Caco-2 (cell line): ENCODE data around the gene DRD2. TPM values are rescaled to one million over a fixed set of nuclear protein-coding genes. Genes with fewer than 3 reads are reported as not detected.
"Not testable (repeated sequence)": the region's sequence is repeated elsewhere in the genome, so short reads cannot be mapped to it uniquely, and the experiment has no call there.

Experiments
- Bru-seq: library from RNA; stranded (reverse); fragments of 400-500 nt; gene quantifications from one replicate; lab custom pipeline; 2021; lab: Mats Ljungman, UMichigan
- BruChase-seq, 2 experiments: library from RNA; stranded (reverse); fragments of 400-500 nt; gene quantifications; one replicate each; lab custom pipeline; 2021; lab: Mats Ljungman, UMichigan
- BruUV-seq: library from RNA; stranded (reverse); fragments of 400-500 nt; replicated peaks from 2 replicates; lab custom pipeline; 2021; lab: Mats Ljungman, UMichigan
- CTCF ChIA-PET: fragments of 300-600 bp; sonication (Branson Sonifier 250); formaldehyde crosslinking; loops from one replicate; lab custom pipeline; 2022; ENCODE audit warnings: antibody characterized with exemption; lab: Charles Lee
- POLR2A ChIA-PET: fragments of 300-600 bp; sonication (Branson Sonifier 250); formaldehyde crosslinking; loops from one replicate; lab custom pipeline; 2022; ENCODE audit warnings: antibody characterized with exemption; lab: Charles Lee
- DNase-seq, 2 experiments: peaks; one replicate each; pipeline versions ENCODE4 v3.0.0 to v3.0.0-alpha.2; 2020 to 2022
- H3K27me3 ChIP-seq: replicated peaks from 2 replicates; pipeline ENCODE4 v1.6.0; 2011; ENCODE audit warnings: low read length; ENCODE audit not compliant: control insufficient read depth, insufficient read depth
- H3K36me3 ChIP-seq: 2 replicates; pipeline ENCODE4 v1.5.1; 2011; ENCODE audit warnings: low read length; ENCODE audit not compliant: control insufficient read depth, insufficient read depth
- H3K4me1 ChIP-seq: fragments of 250-450 bp; sonication (Bioruptor Pico); 2 replicates; pipeline ENCODE4 v1.5.1; 2020; ENCODE audit warnings: mild to moderate bottlenecking
- H3K4me3 ChIP-seq: 2 replicates; pipeline ENCODE4 v1.5.1; 2011; ENCODE audit warnings: low read depth, mild to moderate bottlenecking, control low read depth, low read length
- H3K9me3 ChIP-seq: fragments of 250-450 bp; sonication (Bioruptor Pico); 2 replicates; pipeline ENCODE4 v1.5.1; 2020; ENCODE audit warnings: mild to moderate bottlenecking, moderate library complexity
- H3K27ac Mint-ChIP-seq: one replicate; pipeline ENCODE4 v1.8.0; 2022; ENCODE audit warnings: mixed read lengths; ENCODE audit not compliant: unreplicated experiment
- H3K27me3 Mint-ChIP-seq: one replicate; pipeline ENCODE4 v1.8.0; 2022; ENCODE audit warnings: mixed read lengths; ENCODE audit not compliant: insufficient read depth, unreplicated experiment
- H3K36me3 Mint-ChIP-seq: one replicate; pipeline ENCODE4 v1.8.0; 2022; ENCODE audit warnings: mild to moderate bottlenecking, mixed read lengths; ENCODE audit not compliant: insufficient read depth, unreplicated experiment
- H3K4me1 Mint-ChIP-seq: one replicate; pipeline ENCODE4 v1.8.0; 2022; ENCODE audit warnings: low read depth, mixed read lengths; ENCODE audit not compliant: unreplicated experiment
- H3K4me3 Mint-ChIP-seq: one replicate; pipeline ENCODE4 v1.8.0; 2022; ENCODE audit warnings: mild to moderate bottlenecking, moderate library complexity, mixed read lengths; ENCODE audit not compliant: unreplicated experiment
- H3K9me3 Mint-ChIP-seq: one replicate; pipeline ENCODE4 v1.8.0; 2022; ENCODE audit warnings: mixed read lengths; ENCODE audit not compliant: unreplicated experiment
- CTCF ChIP-seq, 2 experiments: fragments of 200-600 bp in 1 of 2; IDR thresholded peaks; 1 replicate in 1 of 2; 2 replicates in 1 of 2; pipeline versions ENCODE4 v1.5.1 to v1.8.0; 2011 to 2022; ENCODE audit warnings: antibody characterized with exemption in 1 of 2, control low read depth in 1 of 2, inconsistent platforms in 1 of 2, low read depth in 1 of 2, low read length in 1 of 2, mild to moderate bottlenecking in 1 of 2, moderate library complexity in 1 of 2; ENCODE audit not compliant: insufficient read depth in 1 of 2, severe bottlenecking in 1 of 2, unreplicated experiment in 1 of 2
- intact Hi-C: fragments of 100-400 bp; cut with micrococcal nuclease; formaldehyde crosslinking; loops from one replicate; pipeline ENCODE4 v1.10.0; 2022; ENCODE audit not compliant: unreplicated experiment
- long read RNA-seq: library from polyadenylated mRNA; stranded (forward); transcript quantifications from one replicate; pipeline ENCODE4 v2.0.0, GENCODE V29; 2022
- total RNA-seq: library from RNA; stranded (reverse); gene quantifications from 2 replicates; pipeline ENCODE4 v1.2.3, GENCODE V29; 2022

The DRD2 gene
- 13.9 and 17.6 TPM in 2 replicates for total RNA-seq
- percentile 53 among the genes with signal in this experiment for Bru-seq, nascent RNA
- percentile 50 among the genes with signal in this experiment for BruChase-seq, experiment 1, labeled RNA remaining after a 2-hour chase
- BruChase-seq, experiment 2, labeled RNA remaining after a 6-hour chase = percentile 52 among the genes with signal in this experiment
- long read RNA-seq, transcript DRD2-202 (8 exons, 2,789 nt) = major isoform, 25 of 38 reads
- long read RNA-seq, partial matches to known transcripts = 2 of 38 reads
- long read RNA-seq, other reads (novel, unspliced or antisense) = 6 of 38 reads

GRCh38 chr11:113475160-113475761 lies at the start of gene DRD2:
Gene DRD2 (minus strand): TSS chr11:113475398. CDS start chr11:113424651, 50,747 bp downstream.
- H3K4me3 Mint-ChIP-seq = peak within 1 kb of the TSS; percentile 59

GRCh38 chr11:113523906-113524305 lies 48.7 kb upstream of the DRD2 start:
- intact Hi-C loops = loop anchor here (1.0 to 2.0 kb wide), 2 partner anchors 29 to 77 kb away; no protein-coding TSS in a partner anchor
- H3K4me3 Mint-ChIP-seq, POLR2A ChIA-PET, H3K27me3 Mint-ChIP-seq, H3K4me3 ChIP-seq, H3K36me3 Mint-ChIP-seq, BruUV-seq, H3K27me3 ChIP-seq, DNase-seq, H3K9me3 ChIP-seq, H3K36me3 ChIP-seq: not testable (repeated sequence)
- peaks cover 40% of the 10 kb centered on the region for H3K4me1 Mint-ChIP-seq
- H3K27ac Mint-ChIP-seq = peak overlapping the region; percentile 70
- H3K9me3 Mint-ChIP-seq = peaks cover 46% of the 10 kb centered on the region
- peaks cover 18% of the 10 kb centered on the region for H3K4me1 ChIP-seq
- CTCF ChIA-PET = interaction anchor here (0.7 kb wide), 1 partner anchor 181 kb away, joined by 3 read pairs; no protein-coding TSS in a partner anchor

More at GRCh38 chr11:113475160-113475761, at the start of gene DRD2:
- Mint-ChIP-seq H3K27ac (no peak within 1 kb of the TSS), H3K9me3 (no peaks in the 10 kb centered on the region), H3K27me3 (peaks cover 21% of the 10 kb centered on the region), H3K36me3 (no peaks in the 10 kb centered on the region), H3K4me1 (peaks cover 9% of the 10 kb centered on the region)
- no TSS peak for BruUV-seq
- Histone ChIP-seq H3K27me3 (peaks cover 7% of the 10 kb centered on the region), H3K4me3 (peak within 1 kb of the TSS; percentile 43), H3K4me1 (peaks cover 8% of the 10 kb centered on the region; the same call in 1 of the 2 replicates), H3K9me3 (no peaks in the 10 kb centered on the region), H3K36me3 (no peaks in the 10 kb centered on the region)
- no peak for TF ChIP-seq CTCF (IDR thresholded peaks at IDR 0.05; ENCODE audit: insufficient read depth in 1 of 2, low read depth in 1 of 2, low read length in 1 of 2, severe bottlenecking in 1 of 2, unreplicated experiment in 1 of 2)
- peak; percentile 64 to 74 for DNase-seq
- intact Hi-C loops = loop anchor here (2.0 to 5.0 kb wide), 2 partner anchors 168 to 256 kb away; no protein-coding TSS in a partner anchor
- ChIA-PET POLR2A (interaction anchor here (0.6 kb wide), 1 partner anchor 57 kb away, joined by 4 read pairs; no protein-coding TSS in a partner anchor), CTCF (interaction anchor here (0.7 kb wide), 1 partner anchor 250 kb away, joined by 3 read pairs; no protein-coding TSS in a partner anchor)

GRCh38 chr11:113521737-113522517 lies 46.7 kb upstream of the DRD2 start:
- no peak for DNase-seq
- H3K4me3 ChIP-seq = no peak overlapping the region
- Mint-ChIP-seq H3K9me3 (peaks cover 53% of the 10 kb centered on the region), H3K4me1 (peaks cover 39% of the 10 kb centered on the region), H3K4me3 (no peak overlapping the region), H3K36me3 (no peaks in the 10 kb centered on the region), H3K27me3 (no peaks in the 10 kb centered on the region), H3K27ac (no peak overlapping the region)
- ChIA-PET POLR2A (no interaction called here), CTCF (no interaction called here)
- peaks cover 6% of the 10 kb centered on the region; the same call in 1 of the 2 replicates for H3K9me3 ChIP-seq
- TF ChIP-seq CTCF (IDR thresholded peaks at IDR 0.05; ENCODE audit: insufficient read depth in 1 of 2, low read depth in 1 of 2, low read length in 1 of 2, severe bottlenecking in 1 of 2, unreplicated experiment in 1 of 2) = no peak
- no peaks in the 10 kb centered on the region for H3K27me3 ChIP-seq
- no TSS peak for BruUV-seq
- no peaks in the 10 kb centered on the region for H3K36me3 ChIP-seq
- H3K4me1 ChIP-seq = peaks cover 13% of the 10 kb centered on the region
- intact Hi-C loops = no loop called here
